ENCODE results near the gene DCLK1. TPM values are rescaled to one million over a fixed set of nuclear protein-coding genes. Genes with fewer than 3 reads are reported as not detected.

DCLK1 gene
- total RNA-seq, 3 donors from 2014 or later (not counting 1 experiment from before 2014, with no cell fraction given), result not detected

DNA sequence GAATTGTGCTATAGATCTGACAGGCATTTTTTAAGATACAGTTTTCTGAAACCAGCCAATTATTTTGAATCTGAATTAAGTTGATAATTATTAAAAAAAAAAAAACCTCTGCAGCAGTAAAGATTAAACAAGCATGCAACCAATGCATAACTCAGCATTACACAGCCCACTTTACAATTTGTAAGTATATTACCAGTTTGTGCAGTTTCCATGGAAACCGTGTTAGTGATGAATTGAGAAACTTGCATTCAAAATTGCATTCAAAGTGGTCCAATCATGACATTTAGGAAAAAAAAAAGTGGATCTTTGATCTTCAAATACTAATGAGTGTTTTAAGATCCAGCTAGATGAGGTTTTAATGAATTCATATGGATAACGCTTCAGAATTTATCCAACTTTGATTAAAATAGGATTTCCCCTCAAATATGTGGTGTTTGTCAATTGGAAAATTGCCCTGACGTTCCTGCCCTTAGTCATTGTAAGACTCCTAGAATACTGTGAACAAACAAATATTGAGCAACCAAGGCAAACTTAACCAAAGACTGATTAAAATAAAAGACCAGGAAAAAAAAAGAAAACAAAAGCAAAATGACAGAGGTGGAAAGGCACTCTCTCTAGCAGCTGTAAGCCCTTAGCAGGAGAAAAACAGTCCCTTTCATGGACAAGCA is 339.9 kb downstream of the DCLK1 start:
- 78% methylated on average over 2 of the region's 3 CpGs for WGBS (ENCODE audit: insufficient coverage)

DNA sequence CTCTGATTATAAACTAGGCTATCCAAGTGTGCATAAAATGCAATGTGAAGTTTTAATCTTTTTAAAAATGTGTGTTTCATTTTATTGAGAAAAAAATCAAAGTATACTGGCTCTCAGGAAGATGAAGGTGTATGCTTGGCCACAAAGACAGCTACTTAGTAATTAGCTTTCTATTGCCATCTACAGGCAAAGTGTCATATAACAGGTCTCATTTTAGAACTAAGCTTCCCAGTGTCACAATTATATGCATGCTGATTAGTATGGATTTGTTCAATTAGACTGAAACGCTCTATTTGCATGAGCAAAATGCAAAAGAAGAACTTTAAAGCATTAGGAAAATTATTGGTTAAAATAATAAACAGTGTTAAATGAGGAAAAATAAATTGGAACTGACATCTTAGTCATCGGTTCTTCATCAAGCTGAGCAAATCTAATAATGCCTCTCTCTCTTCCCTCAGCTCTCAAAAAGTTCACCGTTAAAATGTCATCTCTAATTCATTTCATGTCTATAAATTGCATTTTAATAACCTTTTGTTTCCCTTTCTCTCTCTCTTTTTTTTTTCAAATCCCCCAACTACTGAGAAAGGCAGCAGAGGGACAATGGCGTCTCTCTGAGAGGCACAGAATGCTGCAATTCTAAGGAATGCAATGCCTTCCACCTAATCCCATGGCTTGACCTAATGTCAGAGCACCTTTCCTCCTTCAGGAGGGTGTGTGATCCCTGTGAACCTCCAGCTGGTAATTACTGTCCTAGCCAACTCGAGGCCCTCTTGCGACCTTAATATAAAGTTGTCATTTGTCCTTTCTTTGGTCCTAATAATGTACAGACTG is 341.6 kb downstream of the DCLK1 start:
- no peak overlapping the region for H3K27ac Mint-ChIP-seq
- no peak overlapping the region for H3K27ac ChIP-seq (ENCODE audit: low read length)
- WGBS (ENCODE audit: insufficient coverage), result 80% methylated on average over 6 of the region's 6 CpGs
- no peaks in the 10 kb centered on the region for H3K4me1 ChIP-seq (ENCODE audit: control insufficient read depth, insufficient read depth, low read length)
- H3K36me3 ChIP-seq (ENCODE audit: control insufficient read depth, insufficient read depth, low read length), result no peaks in the 10 kb centered on the region
- intact Hi-C loops (cut with micrococcal nuclease), result no loop called here
- H3K27me3 Mint-ChIP-seq (ENCODE audit: low read depth in 2 of 2), result no peaks in the 10 kb centered on the region
- no peaks in the 10 kb centered on the region for H3K9me3 ChIP-seq (ENCODE audit: control insufficient read depth, insufficient read depth, low read length)
- ATAC-seq, result no peak
- no peak for DNase-seq
- H3K36me3 Mint-ChIP-seq, result no peaks in the 10 kb centered on the region
- no peak overlapping the region for H3K4me3 ChIP-seq (ENCODE audit: low read length)
- H3K4me3 Mint-ChIP-seq, result no peak overlapping the region
- no peaks in the 10 kb centered on the region for H3K4me1 Mint-ChIP-seq
- H3K9me3 Mint-ChIP-seq, result peaks cover 0 to 2% of the 10 kb centered on the region in 2 donors
- H3K27me3 ChIP-seq (ENCODE audit: control insufficient read depth, insufficient read depth, low read length), result no peaks in the 10 kb centered on the region
- TF ChIP-seq, protein P1, sequence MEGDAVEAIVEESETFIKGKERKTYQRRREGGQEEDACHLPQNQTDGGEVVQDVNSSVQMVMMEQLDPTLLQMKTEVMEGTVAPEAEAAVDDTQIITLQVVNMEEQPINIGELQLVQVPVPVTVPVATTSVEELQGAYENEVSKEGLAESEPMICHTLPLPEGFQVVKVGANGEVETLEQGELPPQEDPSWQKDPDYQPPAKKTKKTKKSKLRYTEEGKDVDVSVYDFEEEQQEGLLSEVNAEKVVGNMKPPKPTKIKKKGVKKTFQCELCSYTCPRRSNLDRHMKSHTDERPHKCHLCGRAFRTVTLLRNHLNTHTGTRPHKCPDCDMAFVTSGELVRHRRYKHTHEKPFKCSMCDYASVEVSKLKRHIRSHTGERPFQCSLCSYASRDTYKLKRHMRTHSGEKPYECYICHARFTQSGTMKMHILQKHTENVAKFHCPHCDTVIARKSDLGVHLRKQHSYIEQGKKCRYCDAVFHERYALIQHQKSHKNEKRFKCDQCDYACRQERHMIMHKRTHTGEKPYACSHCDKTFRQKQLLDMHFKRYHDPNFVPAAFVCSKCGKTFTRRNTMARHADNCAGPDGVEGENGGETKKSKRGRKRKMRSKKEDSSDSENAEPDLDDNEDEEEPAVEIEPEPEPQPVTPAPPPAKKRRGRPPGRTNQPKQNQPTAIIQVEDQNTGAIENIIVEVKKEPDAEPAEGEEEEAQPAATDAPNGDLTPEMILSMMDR (IDR thresholded peaks at IDR 0.05), result no peak

More for the DNA sequence above, 339.9 kb downstream of the DCLK1 start:
- no peak overlapping the region for H3K27ac Mint-ChIP-seq
- Histone ChIP-seq H3K4me3 (ENCODE audit: low read length) (no peak overlapping the region), H3K9me3 (ENCODE audit: control insufficient read depth, insufficient read depth, low read length) (no peaks in the 10 kb centered on the region), H3K27me3 (ENCODE audit: control insufficient read depth, insufficient read depth, low read length) (no peaks in the 10 kb centered on the region), H3K36me3 (ENCODE audit: control insufficient read depth, insufficient read depth, low read length) (no peaks in the 10 kb centered on the region), H3K27ac (ENCODE audit: low read length) (no peak overlapping the region), H3K4me1 (ENCODE audit: control insufficient read depth, insufficient read depth, low read length) (no peaks in the 10 kb centered on the region)
- no peaks in the 10 kb centered on the region for H3K27me3 Mint-ChIP-seq (ENCODE audit: low read depth in 2 of 2)
- no peaks in the 10 kb centered on the region for H3K36me3 Mint-ChIP-seq
- DNase-seq (no peak), ATAC-seq (no peak)
- TF ChIP-seq, protein P1 (IDR thresholded peaks at IDR 0.05), result no peak
- H3K9me3 Mint-ChIP-seq, result peaks cover 0 to 2% of the 10 kb centered on the region in 2 donors
- intact Hi-C loops (cut with micrococcal nuclease), result no loop called here
- no peak overlapping the region for H3K4me3 Mint-ChIP-seq
- H3K4me1 Mint-ChIP-seq, result no peaks in the 10 kb centered on the region

DNA sequence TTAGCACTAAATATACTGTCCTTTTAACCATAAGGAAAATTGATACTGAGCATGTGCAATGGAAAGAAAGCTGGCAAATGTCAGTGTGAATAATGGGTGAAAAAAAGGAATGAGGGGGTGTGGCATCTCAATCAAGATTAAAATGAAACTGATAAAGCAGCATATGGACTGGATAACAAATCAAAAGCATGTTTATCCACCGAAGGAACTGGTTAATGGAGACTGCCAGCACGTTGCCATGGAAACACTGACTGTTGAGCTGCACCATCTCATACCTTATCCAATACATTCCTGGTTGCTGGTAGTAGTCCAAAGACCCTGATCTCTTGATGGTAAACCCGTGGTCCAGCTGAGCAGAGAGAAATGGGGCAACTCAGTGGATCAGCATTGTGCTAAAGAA is 343.2 kb downstream of the DCLK1 start:
- TF ChIP-seq, protein P1 (IDR thresholded peaks at IDR 0.05), result no peak
- WGBS (ENCODE audit: insufficient coverage), result 73% methylated on average over 3 of the region's 3 CpGs
- no peaks in the 10 kb centered on the region for H3K27me3 Mint-ChIP-seq (ENCODE audit: low read depth in 2 of 2)

More for the DNA sequence above, 343.2 kb downstream of the DCLK1 start:
- H3K36me3 ChIP-seq (ENCODE audit: control insufficient read depth, insufficient read depth, low read length), result no peaks in the 10 kb centered on the region
- Mint-ChIP-seq H3K27ac (no peak overlapping the region), H3K4me3 (no peak overlapping the region), H3K4me1 (no peaks in the 10 kb centered on the region), H3K9me3 (peaks cover 0 to 2% of the 10 kb centered on the region in 2 donors), H3K36me3 (no peaks in the 10 kb centered on the region)
- H3K4me3 ChIP-seq (ENCODE audit: low read length), result no peak overlapping the region
- no peaks in the 10 kb centered on the region for H3K4me1 ChIP-seq (ENCODE audit: control insufficient read depth, insufficient read depth, low read length)
- no peak overlapping the region for H3K27ac ChIP-seq (ENCODE audit: low read length)
- intact Hi-C loops (cut with micrococcal nuclease), result no loop called here
- H3K27me3 ChIP-seq (ENCODE audit: control insufficient read depth, insufficient read depth, low read length), result no peaks in the 10 kb centered on the region
- ATAC-seq, result no peak
- H3K9me3 ChIP-seq (ENCODE audit: control insufficient read depth, insufficient read depth, low read length), result no peaks in the 10 kb centered on the region
- DNase-seq, result no peak

Measured in natural killer cell (primary cell).